DND-41 (cell line): ENCODE measurements around the gene AHRR.

Experiments used
- ATAC-seq: fragments of 200-7000 bp; cut with Tn5 transposase; 3 replicates; pipeline ENCODE4 v1.9.1; 2021; ENCODE audit warnings: low read depth; ENCODE audit not compliant: insufficient read depth
- DNase-seq: peaks from one replicate; pipeline ENCODE4 v3.0.0-alpha.2; 2020
- H2AFZ ChIP-seq: 2 replicates; pipeline ENCODE4 v1.6.0; 2012; ENCODE audit warnings: low read depth, low read length
- H3K27ac ChIP-seq: 2 replicates; pipeline ENCODE4 v1.5.1; 2012; ENCODE audit warnings: low read length, inconsistent platforms
- H3K27me3 ChIP-seq: fragments of 200-600 bp; sonication (generic); 2 replicates; pipeline ENCODE4 v1.6.0; 2012; ENCODE audit warnings: low read length, mild to moderate bottlenecking, inconsistent platforms; ENCODE audit not compliant: insufficient read depth, poor library complexity
- H3K36me3 ChIP-seq: 2 replicates; pipeline ENCODE4 v1.5.1; 2012; ENCODE audit warnings: low read length, inconsistent platforms; ENCODE audit not compliant: insufficient read depth
- H3K4me1 ChIP-seq: 2 replicates; pipeline ENCODE4 v1.5.1; 2012; ENCODE audit warnings: mild to moderate bottlenecking, low read length; ENCODE audit not compliant: insufficient read depth
- H3K4me2 ChIP-seq: 2 replicates; pipeline ENCODE4 v1.6.0; 2012; ENCODE audit warnings: mild to moderate bottlenecking, moderate library complexity, low read length, inconsistent platforms; ENCODE audit not compliant: insufficient read depth
- H3K4me3 ChIP-seq, 2 experiments: fragments of 200-600 bp in 1 of 2; shearing (Covaris generic) in 1 of 2; 2 replicates each; pipeline ENCODE4 v1.5.1; 2012 to 2016; ENCODE audit warnings: inconsistent platforms in 2 of 2, low read length in 2 of 2, mild to moderate bottlenecking in 2 of 2, low read depth in 1 of 2, moderate library complexity in 1 of 2
- H3K79me2 ChIP-seq: 2 replicates; pipeline ENCODE4 v1.6.0; 2012; ENCODE audit warnings: low read length, inconsistent platforms; ENCODE audit not compliant: insufficient read depth
- H3K9ac ChIP-seq: 2 replicates; pipeline ENCODE4 v1.6.0; 2012; ENCODE audit warnings: low read depth, mild to moderate bottlenecking, inconsistent platforms, low read length, moderate library complexity
- H3K9me3 ChIP-seq: 2 replicates; pipeline ENCODE4 v1.5.1; 2012; ENCODE audit warnings: low read length, moderate library complexity, mild to moderate bottlenecking, inconsistent platforms; ENCODE audit not compliant: insufficient read depth, severe bottlenecking
- H4K20me1 ChIP-seq: 2 replicates; pipeline ENCODE4 v1.6.0; 2012; ENCODE audit warnings: low read length; ENCODE audit not compliant: insufficient read depth
- CTCF ChIP-seq: IDR thresholded peaks from 2 replicates; pipeline ENCODE4 v1.5.1; 2012; ENCODE audit warnings: borderline replicate concordance, low read length, moderate library complexity, mild to moderate bottlenecking; ENCODE audit not compliant: poor library complexity, severe bottlenecking; ENCODE audit errors: extremely low read depth
- EZH2 ChIP-seq: IDR thresholded peaks from 3 replicates; pipeline ENCODE4 v1.6.1; 2012; ENCODE audit warnings: borderline replicate concordance, low read depth, mild to moderate bottlenecking, moderate library complexity, low read length, inconsistent platforms; ENCODE audit not compliant: severe bottlenecking

AHRR gene

GRCh38 chr5:439636-440035 is 118.1 kb downstream of the AHRR start:
- Histone ChIP-seq H3K4me1 (peaks cover 25% of the 10 kb centered on the region), H4K20me1 (peaks cover 7% of the 10 kb centered on the region; the same call in 1 of the 2 replicates), H3K4me2 (no peak overlapping the region), H2AFZ (no peak overlapping the region), H3K36me3 (peaks cover 3% of the 10 kb centered on the region; the same call in 1 of the 2 replicates), H3K79me2 (peaks cover 27% of the 10 kb centered on the region), H3K27me3 (no peaks in the 10 kb centered on the region), H3K4me3 (no peak overlapping the region), H3K27ac (no peak overlapping the region), H3K9ac (no peak overlapping the region), H3K9me3 (no peaks in the 10 kb centered on the region)
- ATAC-seq (no peak), DNase-seq (no peak)
- TF ChIP-seq EZH2 (no peak), CTCF (no peak)

GRCh38 chr5:440401-441201 is 119.1 kb downstream of the AHRR start:
- Histone ChIP-seq H3K36me3 (peaks cover 4% of the 10 kb centered on the region), H3K27me3 (no peaks in the 10 kb centered on the region), H3K4me3 (no peak overlapping the region), H3K9me3 (no peaks in the 10 kb centered on the region), H3K4me2 (no peak overlapping the region), H3K9ac (no peak overlapping the region), H3K79me2 (peaks cover 34% of the 10 kb centered on the region), H4K20me1 (peaks cover 8% of the 10 kb centered on the region), H3K4me1 (peaks cover 31% of the 10 kb centered on the region), H2AFZ (no peak overlapping the region), H3K27ac (no peak overlapping the region)
- no peak for DNase-seq
- no peak for TF ChIP-seq EZH2
- no peak for ATAC-seq

- no peak for ATAC-seq
- H2AFZ ChIP-seq = peak overlapping the region; percentile 90
- TF ChIP-seq EZH2 (no peak), CTCF (no peak)
- peak overlapping the region; percentile 64 to 100; a peak in 3 of 4 replicates for H3K4me3 ChIP-seq
- H3K4me2 ChIP-seq = peak overlapping the region; percentile 97
- peak overlapping the region; percentile 79 for H3K27ac ChIP-seq
- H3K9ac ChIP-seq = peak overlapping the region; percentile 79
- no peaks in the 10 kb centered on the region for H3K27me3 ChIP-seq
- H3K4me1 ChIP-seq = peaks cover 34% of the 10 kb centered on the region
- peaks cover 43% of the 10 kb centered on the region for H3K79me2 ChIP-seq
- H3K9me3 ChIP-seq = no peaks in the 10 kb centered on the region
- H4K20me1 ChIP-seq = peaks cover 13% of the 10 kb centered on the region
- no peak for DNase-seq
- peaks cover 17% of the 10 kb centered on the region for H3K36me3 ChIP-seq
Observed at GRCh38 chr5:441996-442334, 120.5 kb downstream of the AHRR start.
